ENCODE data around the gene RGS8. TPM values are rescaled to one million over a fixed set of nuclear protein-coding genes. Genes with fewer than 3 reads are reported as not detected.

The RGS8 gene
- polyA plus RNA-seq, 3 donors = not detected

DNA sequence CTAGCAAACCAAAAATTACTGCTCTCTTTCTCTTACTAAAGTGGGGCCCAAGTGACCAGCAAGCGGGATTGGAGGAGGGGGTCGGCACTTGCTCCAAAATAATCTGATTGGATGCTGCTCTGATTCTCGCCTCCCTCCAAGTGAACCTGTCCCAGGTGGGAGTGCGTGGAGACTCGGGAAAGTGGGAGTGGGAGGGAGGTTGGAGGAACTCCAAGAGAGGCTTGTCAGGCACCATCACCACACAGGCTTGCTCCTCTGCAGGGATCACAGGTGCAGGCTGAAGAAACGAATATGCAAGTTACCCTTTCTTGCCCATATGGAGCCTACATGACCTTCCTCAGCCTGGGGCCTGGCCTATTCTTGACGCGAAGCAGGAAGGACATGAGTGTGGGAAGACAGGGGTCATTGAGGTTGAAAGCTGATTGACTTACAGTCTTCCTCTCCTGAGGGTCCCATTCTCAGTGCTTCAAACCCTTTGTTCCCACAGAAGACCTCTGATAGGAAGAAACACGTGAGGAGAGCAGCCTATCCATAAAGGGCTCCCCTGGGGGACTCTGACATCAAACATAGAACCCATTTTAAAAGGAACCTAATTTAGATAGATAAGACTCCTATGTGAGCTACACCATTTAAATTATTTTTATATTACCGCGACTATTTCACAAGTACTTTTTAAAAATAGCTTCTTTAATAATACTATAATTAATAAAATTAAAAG is 14.2 kb downstream of the RGS8 start:
- Histone ChIP-seq H3K79me2 (ENCODE audit: insufficient read depth, low read length) (no peaks in the 10 kb centered on the region), H3K36me3 (replicated peaks in 1 of 2; ENCODE audit: control insufficient read depth in 1 of 2, insufficient read depth in 2 of 2, low read length in 2 of 2) (no peaks in the 10 kb centered on the region), H4K20me1 (ENCODE audit: insufficient read depth, low read length) (no peaks in the 10 kb centered on the region), H3K9ac (ENCODE audit: insufficient read depth, low read length, poor library complexity, severe bottlenecking) (no peak overlapping the region), H3K4me2 (replicated peaks; ENCODE audit: extremely low read depth, low read length, poor library complexity, severe bottlenecking) (no peak overlapping the region), H3K4me1 (ENCODE audit: control insufficient read depth in 1 of 2, insufficient read depth in 2 of 2, low read length in 2 of 2) (no peaks in the 10 kb centered on the region), H3K9me3 (replicated peaks in 1 of 2; ENCODE audit: control insufficient read depth in 1 of 2, insufficient read depth in 1 of 2, low read length in 2 of 2) (no peaks in the 10 kb centered on the region), H3K27ac (ENCODE audit: low read depth in 1 of 2, low read length in 2 of 2) (no peak overlapping the region), H3K4me3 (replicated peaks in 1 of 3; ENCODE audit: low read depth in 2 of 3, low read length in 3 of 3) (no peak overlapping the region), H2AFZ (ENCODE audit: insufficient read depth, low read depth, low read length, poor library complexity, severe bottlenecking) (no peak overlapping the region), H3K27me3 (ENCODE audit: control insufficient read depth in 2 of 2, insufficient read depth in 2 of 2, low read length in 2 of 2) (peaks cover 0 to 9% of the 10 kb centered on the region in 2 donors)
- no peaks in the 10 kb centered on the region for H3K4me1 Mint-ChIP-seq
- no peak overlapping the region for H3K27ac Mint-ChIP-seq
- H3K4me3 Mint-ChIP-seq = no peak overlapping the region
- H3K36me3 Mint-ChIP-seq = no peaks in the 10 kb centered on the region
- DNase-seq = no peak
- TF ChIP-seq, protein P1, sequence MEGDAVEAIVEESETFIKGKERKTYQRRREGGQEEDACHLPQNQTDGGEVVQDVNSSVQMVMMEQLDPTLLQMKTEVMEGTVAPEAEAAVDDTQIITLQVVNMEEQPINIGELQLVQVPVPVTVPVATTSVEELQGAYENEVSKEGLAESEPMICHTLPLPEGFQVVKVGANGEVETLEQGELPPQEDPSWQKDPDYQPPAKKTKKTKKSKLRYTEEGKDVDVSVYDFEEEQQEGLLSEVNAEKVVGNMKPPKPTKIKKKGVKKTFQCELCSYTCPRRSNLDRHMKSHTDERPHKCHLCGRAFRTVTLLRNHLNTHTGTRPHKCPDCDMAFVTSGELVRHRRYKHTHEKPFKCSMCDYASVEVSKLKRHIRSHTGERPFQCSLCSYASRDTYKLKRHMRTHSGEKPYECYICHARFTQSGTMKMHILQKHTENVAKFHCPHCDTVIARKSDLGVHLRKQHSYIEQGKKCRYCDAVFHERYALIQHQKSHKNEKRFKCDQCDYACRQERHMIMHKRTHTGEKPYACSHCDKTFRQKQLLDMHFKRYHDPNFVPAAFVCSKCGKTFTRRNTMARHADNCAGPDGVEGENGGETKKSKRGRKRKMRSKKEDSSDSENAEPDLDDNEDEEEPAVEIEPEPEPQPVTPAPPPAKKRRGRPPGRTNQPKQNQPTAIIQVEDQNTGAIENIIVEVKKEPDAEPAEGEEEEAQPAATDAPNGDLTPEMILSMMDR (IDR thresholded peaks at IDR 0.05) = no peak
- intact Hi-C loops (cut with micrococcal nuclease) = no loop called here
- peaks cover 0 to 6% (median 0%) of the 10 kb centered on the region in 7 donors for H3K9me3 Mint-ChIP-seq
- 100% methylated on average over 6 of the region's 11 CpGs for WGBS (ENCODE audit: insufficient coverage)
- H3K27me3 Mint-ChIP-seq (ENCODE audit: low read depth in 3 of 3) = peaks cover 14 to 19% (median 15%) of the 10 kb centered on the region in 3 donors

- no peak overlapping the region for H3K4me3 Mint-ChIP-seq
- H3K9ac ChIP-seq (ENCODE audit: insufficient read depth, low read length, poor library complexity, severe bottlenecking) = no peak overlapping the region
- H3K27me3 Mint-ChIP-seq (ENCODE audit: low read depth in 3 of 3) = peaks cover 12 to 19% (median 18%) of the 10 kb centered on the region in 3 donors
- TF ChIP-seq, protein P1 (IDR thresholded peaks at IDR 0.05) = no peak
- no peak overlapping the region for H3K4me2 ChIP-seq (replicated peaks; ENCODE audit: extremely low read depth, low read length, poor library complexity, severe bottlenecking)
- H3K27ac Mint-ChIP-seq = no peak overlapping the region
- intact Hi-C loops (cut with micrococcal nuclease) = no loop called here
- no peak overlapping the region for H2AFZ ChIP-seq (ENCODE audit: insufficient read depth, low read depth, low read length, poor library complexity, severe bottlenecking)
- H3K9me3 ChIP-seq (replicated peaks in 1 of 2; ENCODE audit: control insufficient read depth in 1 of 2, insufficient read depth in 1 of 2, low read length in 2 of 2) = no peaks in the 10 kb centered on the region
- H4K20me1 ChIP-seq (ENCODE audit: insufficient read depth, low read length) = no peaks in the 10 kb centered on the region
- H3K4me1 Mint-ChIP-seq = no peaks in the 10 kb centered on the region
- H3K4me1 ChIP-seq (ENCODE audit: control insufficient read depth in 1 of 2, insufficient read depth in 2 of 2, low read length in 2 of 2) = no peaks in the 10 kb centered on the region
- H3K27me3 ChIP-seq (ENCODE audit: control insufficient read depth in 2 of 2, insufficient read depth in 2 of 2, low read length in 2 of 2) = peaks cover 0 to 12% of the 10 kb centered on the region in 2 donors
- H3K27ac ChIP-seq (ENCODE audit: low read depth in 1 of 2, low read length in 2 of 2) = no peak overlapping the region
- peaks cover 0 to 6% (median 0%) of the 10 kb centered on the region in 7 donors for H3K9me3 Mint-ChIP-seq
- no peaks in the 10 kb centered on the region for H3K36me3 ChIP-seq (replicated peaks in 1 of 2; ENCODE audit: control insufficient read depth in 1 of 2, insufficient read depth in 2 of 2, low read length in 2 of 2)
- no peak for DNase-seq
- 94% methylated on average over 4 of the region's 4 CpGs for WGBS (ENCODE audit: insufficient coverage)
- H3K4me3 ChIP-seq (replicated peaks in 1 of 3; ENCODE audit: low read depth in 2 of 3, low read length in 3 of 3) = no peak overlapping the region
- no peaks in the 10 kb centered on the region for H3K79me2 ChIP-seq (ENCODE audit: insufficient read depth, low read length)
- H3K36me3 Mint-ChIP-seq = no peaks in the 10 kb centered on the region
Observed at GRCh38 chr1:182669266-182669665, 15.1 kb downstream of the RGS8 start.
